ENCODE measurements around the gene CCDC88B.

GRCh38 chr11:64337538-64338249 lies 2.3 kb upstream of the CCDC88B start:
- no peak for TF ChIP-seq POLR2A (IDR thresholded peaks at IDR 0.05; ENCODE audit: low read depth, low read length)
- no peak for TF ChIP-seq POLR2AphosphoS5 (IDR thresholded peaks at IDR 0.05; ENCODE audit: low read depth, low read length)
- TF ChIP-seq TAF1 (IDR thresholded peaks at IDR 0.05; ENCODE audit: borderline replicate concordance, low read depth, low read length), result no peak
